HEK293T (cell line): ENCODE results near the gene HTATIP2.
A peak's percentile ranks its signal among the peaks of the same experiment; 100 is the strongest.
"Not testable (repeated sequence)": the region's sequence is repeated elsewhere in the genome, so short reads cannot be mapped to it uniquely, and the experiment has no call there.

Source experiments
- CTCF ChIA-PET: fragments of 350-600 bp; formaldehyde crosslinking; extraction: SDS; loops from one replicate; lab custom pipeline; 2021; ENCODE audit warnings: antibody characterized with exemption, inconsistent platforms; lab: Yijun Ruan, JAX
- POLR2A ChIA-PET: fragments of 350-600 bp; formaldehyde crosslinking; extraction: SDS; loops from one replicate; lab custom pipeline; 2020; ENCODE audit warnings: antibody characterized with exemption, inconsistent platforms; lab: Yijun Ruan, JAX
- DNase-seq: peaks from one replicate; pipeline ENCODE4 v3.0.0; 2012; ENCODE audit warnings: mixed read lengths; ENCODE audit errors: extremely low spot score
- ARNT ChIP-seq: fragments of 450-650 bp; IDR thresholded peaks from 2 replicates; pipeline ENCODE4 v1.6.1; 2017; ENCODE audit warnings: mild to moderate bottlenecking
- BHLHE40 ChIP-seq: fragments of 450-650 bp; IDR thresholded peaks from 2 replicates; pipeline ENCODE4 v1.6.1; 2016; ENCODE audit warnings: mild to moderate bottlenecking, moderate library complexity, borderline replicate concordance
- CTBP1 ChIP-seq: fragments of 450-650 bp; IDR thresholded peaks from 2 replicates; pipeline ENCODE4 v1.6.1; 2016; ENCODE audit warnings: borderline replicate concordance
- ELF4 ChIP-seq: fragments of 450-650 bp; IDR thresholded peaks from 2 replicates; pipeline ENCODE4 v1.6.1; 2017; ENCODE audit warnings: antibody characterized with exemption
- FOXA1 ChIP-seq: fragments of 450-650 bp; IDR thresholded peaks from 2 replicates; pipeline ENCODE4 v1.6.1; 2016; ENCODE audit warnings: mild to moderate bottlenecking
- FOXK2 ChIP-seq: fragments of 450-650 bp; IDR thresholded peaks from 2 replicates; pipeline ENCODE4 v1.6.1; 2016; ENCODE audit warnings: mild to moderate bottlenecking
- FOXM1 ChIP-seq: fragments of 450-650 bp; IDR thresholded peaks from 2 replicates; pipeline ENCODE4 v1.6.1; 2017; ENCODE audit warnings: mild to moderate bottlenecking, borderline replicate concordance
- HDGF ChIP-seq: fragments of 450-650 bp; IDR thresholded peaks from 2 replicates; pipeline ENCODE4 v1.6.1; 2017; ENCODE audit warnings: antibody characterized with exemption, borderline replicate concordance
- L3MBTL2 ChIP-seq: fragments of 450-650 bp; conservative IDR thresholded peaks from 2 replicates; pipeline ENCODE4 v1.6.1; 2016; ENCODE audit warnings: mild to moderate bottlenecking
- LEF1 ChIP-seq: fragments of 450-650 bp; IDR thresholded peaks from 2 replicates; pipeline ENCODE4 v1.6.1; 2017; ENCODE audit warnings: mild to moderate bottlenecking, borderline replicate concordance
- NFRKB ChIP-seq: fragments of 450-650 bp; IDR thresholded peaks from 2 replicates; pipeline ENCODE4 v1.6.1; 2016; ENCODE audit warnings: mild to moderate bottlenecking, moderate library complexity
- SP1 ChIP-seq: fragments of 450-650 bp; IDR thresholded peaks from 2 replicates; pipeline ENCODE4 v1.6.1; 2017
- SUZ12 ChIP-seq: fragments of 450-650 bp; IDR thresholded peaks from 2 replicates; pipeline ENCODE4 v1.6.1; 2016; ENCODE audit warnings: mild to moderate bottlenecking
- TARDBP ChIP-seq: fragments of 450-650 bp; IDR thresholded peaks from 2 replicates; pipeline ENCODE4 v1.6.1; 2016
- ZNF384 ChIP-seq: fragments of 450-650 bp; IDR thresholded peaks from 2 replicates; pipeline ENCODE4 v1.6.1; 2016
- TF ChIP-seq, protein P1 (sequence below): fragments of 450-650 bp; IDR thresholded peaks from 2 replicates; pipeline ENCODE4 v1.6.1; 2016

The HTATIP2 gene

DNA sequence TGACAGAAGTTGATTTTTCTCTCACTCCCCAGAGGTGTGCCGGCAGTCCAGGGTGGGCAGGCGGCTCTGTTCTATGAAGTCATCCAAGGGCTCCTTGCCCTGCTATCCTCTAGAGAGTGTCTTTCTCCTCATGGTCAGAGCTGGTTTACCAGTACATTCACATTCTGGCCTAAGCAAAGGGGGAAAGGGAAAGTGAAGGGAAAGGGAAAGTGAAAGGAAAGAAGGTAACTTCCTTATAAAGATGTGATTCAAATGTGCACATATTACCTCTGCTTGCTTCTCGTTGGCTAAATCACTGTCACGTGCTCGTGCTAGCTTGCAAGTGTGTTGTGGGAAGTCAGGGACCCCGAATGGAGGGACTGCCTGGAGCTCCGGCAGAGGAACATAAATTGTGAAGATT, 2.9 kb upstream of the HTATIP2 start:
- TF ChIP-seq ELF4 (no peak), ZNF384 (no peak), FOXK2 (no peak), FOXM1 (no peak), TARDBP (no peak), FOXA1 (no peak), L3MBTL2 (no peak), BHLHE40 (no peak)
- POLR2A ChIA-PET = no interaction called here
- no peak for DNase-seq
- CTCF ChIA-PET = no interaction called here

DNA sequence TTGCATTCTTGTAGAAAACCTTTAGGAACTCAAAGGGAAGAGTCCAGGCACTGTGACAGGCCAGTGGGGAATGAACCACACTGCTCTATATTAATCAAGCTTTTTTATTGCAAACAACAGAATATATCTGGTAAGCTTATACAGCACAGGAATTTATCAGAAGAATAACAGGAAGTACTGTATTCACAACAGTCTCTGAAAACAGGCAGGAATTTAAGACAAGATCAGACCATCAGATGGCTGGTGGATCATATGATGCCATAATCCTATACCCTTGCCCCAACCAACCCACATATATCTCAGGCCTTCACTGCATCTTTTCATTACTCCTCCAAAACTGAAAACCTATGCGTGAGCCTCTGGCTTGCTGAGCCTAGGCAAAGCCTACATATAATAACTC, 1.0 kb upstream of the HTATIP2 start:
- TF ChIP-seq L3MBTL2 = no peak
- no peak for TF ChIP-seq HDGF
- no peak for TF ChIP-seq NFRKB
- no peak for TF ChIP-seq ZNF384
- TF ChIP-seq LEF1 = no peak
- TF ChIP-seq SUZ12 = no peak
- TF ChIP-seq CTBP1 = no peak
- no peak for TF ChIP-seq ARNT
- TF ChIP-seq BHLHE40 = no peak
- TF ChIP-seq FOXM1 = no peak
- TF ChIP-seq ELF4 = no peak
- no peak for TF ChIP-seq FOXK2
- TF ChIP-seq SP1 = no peak
- TF ChIP-seq, protein P1, sequence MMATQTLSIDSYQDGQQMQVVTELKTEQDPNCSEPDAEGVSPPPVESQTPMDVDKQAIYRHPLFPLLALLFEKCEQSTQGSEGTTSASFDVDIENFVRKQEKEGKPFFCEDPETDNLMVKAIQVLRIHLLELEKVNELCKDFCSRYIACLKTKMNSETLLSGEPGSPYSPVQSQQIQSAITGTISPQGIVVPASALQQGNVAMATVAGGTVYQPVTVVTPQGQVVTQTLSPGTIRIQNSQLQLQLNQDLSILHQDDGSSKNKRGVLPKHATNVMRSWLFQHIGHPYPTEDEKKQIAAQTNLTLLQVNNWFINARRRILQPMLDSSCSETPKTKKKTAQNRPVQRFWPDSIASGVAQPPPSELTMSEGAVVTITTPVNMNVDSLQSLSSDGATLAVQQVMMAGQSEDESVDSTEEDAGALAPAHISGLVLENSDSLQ = no peak
- no peak for TF ChIP-seq TARDBP
- TF ChIP-seq FOXA1 = no peak
- ChIA-PET POLR2A (no interaction called here), CTCF (interaction anchor here (0.7 kb wide), 1 partner anchor 31 kb away, joined by 3 read pairs; no protein-coding TSS in a partner anchor)
- no peak for DNase-seq

DNA sequence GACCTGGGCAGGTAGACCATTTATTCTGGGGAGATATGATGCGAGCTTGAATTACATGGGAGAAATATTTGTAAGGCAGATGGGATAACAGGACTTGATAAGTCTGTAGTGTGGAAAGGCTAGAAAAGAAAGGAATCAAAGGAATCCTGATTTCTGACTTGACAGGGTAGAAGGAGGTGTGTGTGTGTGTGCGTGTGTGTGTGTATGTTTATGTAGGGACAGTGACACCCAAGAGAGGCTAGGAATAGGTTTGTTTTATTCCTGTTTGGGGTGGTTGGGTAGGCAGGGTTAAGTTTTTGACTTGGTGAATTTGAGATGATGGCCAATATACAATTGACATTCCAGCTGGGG, 390 bp upstream of the HTATIP2 start:
- TF ChIP-seq HDGF (no peak), L3MBTL2 (no peak), SP1 (no peak), ELF4 (no peak), BHLHE40 (no peak), ZNF384 (no peak)
- ChIA-PET CTCF (interaction anchor here (1.9 kb wide), 1 partner anchor 9 kb away, joined by 7 read pairs; no protein-coding TSS in a partner anchor), POLR2A (no interaction called here)
- DNase-seq = no peak

DNA sequence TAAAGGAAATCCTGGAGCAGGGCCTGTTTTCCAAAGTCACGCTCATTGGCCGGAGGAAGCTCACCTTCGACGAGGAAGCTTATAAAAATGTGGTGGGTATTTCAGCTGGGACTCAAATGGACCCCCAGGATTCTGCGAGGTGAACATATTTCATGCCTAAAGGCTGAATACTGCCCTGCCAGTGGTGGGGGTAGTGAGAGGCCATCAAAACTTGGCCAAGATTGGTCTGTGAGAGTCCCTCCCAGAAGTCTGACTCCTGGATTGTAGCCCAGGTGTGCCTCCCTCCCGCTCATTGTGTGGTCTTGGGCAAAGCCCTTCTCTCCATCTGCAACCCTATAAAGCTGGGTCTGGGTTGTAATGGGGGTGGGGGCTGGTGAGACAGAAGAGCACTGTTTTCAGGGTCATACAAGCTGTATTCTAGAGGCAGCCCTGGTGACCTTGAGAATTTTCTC, 853 bp downstream of the HTATIP2 start:
- POLR2A ChIA-PET = no interaction called here

DNA sequence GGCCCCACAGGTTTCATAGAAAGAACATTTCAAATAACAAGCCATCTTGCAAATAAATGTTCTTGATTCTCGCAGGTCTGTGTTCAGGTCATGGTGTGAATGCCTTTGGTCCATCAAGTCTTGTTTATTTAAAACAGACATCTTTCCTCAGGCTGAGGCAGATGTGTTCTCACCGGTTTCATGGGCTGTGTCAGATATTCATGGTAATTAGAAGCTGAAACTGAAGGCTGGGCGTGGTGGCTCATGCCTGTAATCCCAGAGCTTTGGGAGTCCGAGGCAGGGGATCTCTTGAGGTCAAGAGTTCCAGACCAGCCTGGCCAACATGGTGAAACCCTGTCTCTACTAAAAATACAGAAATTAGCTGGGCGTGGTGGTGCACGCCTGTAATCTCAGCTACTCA, 2.0 kb downstream of the HTATIP2 start:
- CTCF ChIA-PET, DNase-seq, POLR2A ChIA-PET: not testable (repeated sequence)

More for the DNA sequence above, 853 bp downstream of the HTATIP2 start:
- TF ChIP-seq TARDBP (no peak), L3MBTL2 (no peak), FOXK2 (no peak)
- no peak for DNase-seq
- CTCF ChIA-PET = interaction anchor here (1.9 kb wide), 1 partner anchor 10 kb away, joined by 7 read pairs; no protein-coding TSS in a partner anchor

DNA sequence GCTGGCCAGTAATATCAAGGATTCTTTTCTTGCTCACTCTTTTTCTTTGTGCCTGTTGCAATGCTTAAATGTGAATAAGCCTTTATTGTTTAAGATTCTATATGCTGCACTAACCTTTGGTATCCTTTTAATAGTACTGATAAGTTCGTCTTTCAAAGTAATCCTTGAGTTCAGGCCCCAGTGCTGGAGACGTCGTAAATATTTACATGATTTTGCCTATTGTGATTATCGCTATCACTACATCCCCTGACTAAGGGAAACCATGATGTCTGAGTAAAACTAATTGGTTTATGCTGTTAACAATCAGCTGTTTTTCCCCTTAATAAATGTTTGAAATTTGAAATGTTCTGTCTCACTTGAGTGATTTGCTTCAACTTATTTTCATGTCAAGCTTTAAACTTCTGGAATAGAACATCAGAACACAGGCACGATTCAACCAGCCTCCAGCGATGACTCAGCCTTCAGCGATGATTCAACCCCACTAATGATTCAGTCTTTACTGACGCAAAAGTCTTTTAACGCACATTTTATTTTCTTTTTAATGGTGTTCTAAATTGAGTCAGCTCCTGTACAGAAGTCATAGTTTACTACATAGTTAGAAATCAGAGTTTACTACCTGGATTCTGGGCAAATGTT, 3.9 kb downstream of the HTATIP2 start:
- DNase-seq = peak; percentile 28
- ChIA-PET CTCF (interaction anchor here (0.7 to 2.7 kb wide), 3 partner anchors 13 to 236 kb away, joined by 3 to 13 read pairs (median 3); no protein-coding TSS in a partner anchor), POLR2A (interaction anchor here (1.1 to 1.3 kb wide), 2 partner anchors 11 to 19 kb away, joined by 3 read pairs; no protein-coding TSS in a partner anchor)

DNA sequence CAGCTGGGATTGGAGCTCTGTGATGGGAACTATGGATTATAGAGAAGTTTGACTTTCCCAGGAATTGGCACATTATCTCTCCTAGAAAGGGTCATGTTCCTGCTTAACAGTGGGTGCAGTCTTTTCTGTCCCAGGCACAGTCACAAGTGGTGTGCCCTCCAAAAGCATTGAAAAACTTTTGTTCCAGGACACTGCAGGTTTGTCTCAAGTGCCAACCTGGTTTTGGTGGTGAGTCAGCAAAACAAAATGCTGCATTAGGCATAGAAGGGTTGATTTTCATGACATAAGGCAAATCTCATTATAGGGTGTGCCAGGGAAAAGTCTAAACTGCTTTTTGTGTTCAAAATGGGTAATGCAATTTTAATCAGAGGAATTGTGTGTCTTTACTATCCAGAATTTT, 4.9 kb downstream of the HTATIP2 start:
- TF ChIP-seq ZNF384 = no peak
- no peak for TF ChIP-seq FOXK2
- TF ChIP-seq ARNT = no peak
- TF ChIP-seq TARDBP = no peak
- no peak for TF ChIP-seq LEF1
- no peak for TF ChIP-seq HDGF
- no peak for TF ChIP-seq CTBP1
- TF ChIP-seq FOXM1 = no peak
- no peak for TF ChIP-seq ELF4
- no peak for TF ChIP-seq NFRKB
- no peak for TF ChIP-seq SUZ12
- no peak for TF ChIP-seq SP1
- no peak for TF ChIP-seq L3MBTL2
- no peak for TF ChIP-seq BHLHE40
- no peak for TF ChIP-seq FOXA1
- TF ChIP-seq, protein P1 = no peak
- DNase-seq = no peak
- POLR2A ChIA-PET = interaction anchor here (1.1 to 1.3 kb wide), 2 partner anchors 10 to 18 kb away, joined by 3 read pairs; no protein-coding TSS in a partner anchor
- CTCF ChIA-PET = interaction anchor here (0.6 to 2.7 kb wide), 3 partner anchors 9 to 237 kb away, joined by 3 to 13 read pairs (median 4); no protein-coding TSS in a partner anchor

More for the DNA sequence above, 3.9 kb downstream of the HTATIP2 start:
- TF ChIP-seq HDGF (no peak), L3MBTL2 (no peak), CTBP1 (no peak), NFRKB (no peak), FOXK2 (no peak), ARNT (no peak), LEF1 (no peak), FOXA1 (no peak)
- TF ChIP-seq, protein P1 = no peak
